Panc1 (cell line): Measurements from ENCODE around the gene ADAMTS16. TPM values are rescaled to one million over a fixed set of nuclear protein-coding genes. Genes with fewer than 3 reads are reported as not detected.

Source experiments
- ATAC-seq: fragments of 200-7000 bp; cut with Tn5 transposase; 2 replicates; pipeline ENCODE4 v1.9.1; 2020; ENCODE audit warnings: mild to moderate bottlenecking, moderate library complexity
- BruUV-seq: library from RNA; stranded (reverse); fragments of 400-500 nt; replicated peaks from 2 replicates; lab custom pipeline; 2021; lab: Mats Ljungman, UMichigan
- CTCF ChIA-PET: fragments of 300-600 bp; sonication (Branson Sonifier 250); formaldehyde crosslinking; loops from one replicate; lab custom pipeline; 2022; ENCODE audit warnings: antibody characterized with exemption; lab: Charles Lee
- POLR2A ChIA-PET: fragments of 300-600 bp; sonication (Branson Sonifier 250); formaldehyde crosslinking; loops from one replicate; lab custom pipeline; 2022; ENCODE audit warnings: antibody characterized with exemption; lab: Charles Lee
- DNase-seq: peaks from one replicate; pipeline ENCODE4 v3.0.0-alpha.2; 2010; ENCODE audit warnings: low read depth, low spot score
- H3K27ac ChIP-seq: 2 replicates; pipeline ENCODE4 v1.5.1; 2011; ENCODE audit warnings: mild to moderate bottlenecking, low read length, inconsistent platforms
- H3K27me3 ChIP-seq: fragments of 200-500 bp; sonication (Bioruptor generic); 2 replicates; pipeline ENCODE4 v1.6.0; 2014; ENCODE audit warnings: low read length, inconsistent platforms; ENCODE audit not compliant: control insufficient read depth, insufficient read depth
- H3K36me3 ChIP-seq: fragments of 200-500 bp; sonication (Bioruptor generic); 2 replicates; pipeline ENCODE4 v1.5.1; 2014; ENCODE audit warnings: inconsistent platforms, mild to moderate bottlenecking, low read length, moderate library complexity; ENCODE audit not compliant: control insufficient read depth, insufficient read depth
- H3K4me1 ChIP-seq: 2 replicates; pipeline ENCODE4 v1.5.1; 2011; ENCODE audit warnings: inconsistent platforms, mild to moderate bottlenecking, low read length, moderate library complexity; ENCODE audit not compliant: control insufficient read depth, insufficient read depth
- H3K4me3 ChIP-seq, 2 experiments: 2 replicates each; pipeline ENCODE4 v1.5.1; 2011 to 2012; ENCODE audit warnings: low read depth in 2 of 2, low read length in 2 of 2, mild to moderate bottlenecking in 2 of 2, inconsistent platforms in 1 of 2, moderate library complexity in 1 of 2
- H3K9me3 ChIP-seq: fragments of 200-500 bp; sonication (Bioruptor generic); 2 replicates; pipeline ENCODE4 v1.5.1; 2014; ENCODE audit warnings: low read depth, mild to moderate bottlenecking, inconsistent platforms, low read length, moderate library complexity; ENCODE audit not compliant: control insufficient read depth, insufficient read depth
- POLR2AphosphoS5 ChIP-seq: IDR thresholded peaks from 2 replicates; pipeline ENCODE4 v1.6.1; 2012; ENCODE audit warnings: mild to moderate bottlenecking, low read depth, low read length, moderate library complexity
- SIN3A ChIP-seq: IDR thresholded peaks from 2 replicates; pipeline ENCODE4 v1.6.1; 2012; ENCODE audit warnings: low read depth, mild to moderate bottlenecking, low read length, moderate library complexity, borderline replicate concordance; ENCODE audit not compliant: insufficient read depth
- TCF7L2 ChIP-seq: IDR thresholded peaks from 2 replicates; pipeline ENCODE4 v1.6.1; 2011; ENCODE audit warnings: mild to moderate bottlenecking, low read depth, low read length, inconsistent platforms
- in situ Hi-C: cut with HindIII; loops from 2 replicates; pipeline ENCODE4 v1.10.0; 2016; ENCODE audit warnings: low sequenced_read_pairs, low pct_unique_long_range_greater_than_20kb
- intact Hi-C: fragments of 100-400 bp; cut with micrococcal nuclease; formaldehyde crosslinking; loops from one replicate; pipeline ENCODE4 v1.10.0; 2022; ENCODE audit not compliant: unreplicated experiment
- total RNA-seq: library from RNA; stranded (reverse); gene quantifications from one replicate; pipeline ENCODE4 v1.2.1, GENCODE V29; 2021; ENCODE audit not compliant: unreplicated experiment
- TF ChIP-seq, protein P1 (sequence below), 2 experiments: IDR thresholded peaks; 2 replicates each; pipeline ENCODE4 v1.6.1; 2011 to 2012; ENCODE audit warnings: low read depth in 2 of 2, control low read depth in 1 of 2, low read length in 1 of 2, mild to moderate bottlenecking in 1 of 2, moderate library complexity in 1 of 2; ENCODE audit not compliant: insufficient read depth in 1 of 2
- TF ChIP-seq, protein P2 (sequence below): fragments of 450-650 bp; IDR thresholded peaks from 2 replicates; pipeline ENCODE4 v1.5.1; 2017; ENCODE audit warnings: mild to moderate bottlenecking

ADAMTS16 gene
- total RNA-seq, 1 experiment from 2014 or later = 0.54 TPM

GRCh38 chr5:5301176-5301575 lies 161.0 kb downstream of the ADAMTS16 start:
- Histone ChIP-seq H3K27me3 (no peaks in the 10 kb centered on the region), H3K4me3 (no peak overlapping the region), H3K27ac (no peak overlapping the region), H3K4me1 (no peaks in the 10 kb centered on the region), H3K36me3 (no peaks in the 10 kb centered on the region), H3K9me3 (no peaks in the 10 kb centered on the region)
- intact Hi-C loops (no loop called here), in situ Hi-C loops (no loop called here)
- no peak for ATAC-seq
- BruUV-seq = no TSS peak
- no peak for DNase-seq
- POLR2A ChIA-PET = no interaction called here
- TF ChIP-seq, protein P1, sequence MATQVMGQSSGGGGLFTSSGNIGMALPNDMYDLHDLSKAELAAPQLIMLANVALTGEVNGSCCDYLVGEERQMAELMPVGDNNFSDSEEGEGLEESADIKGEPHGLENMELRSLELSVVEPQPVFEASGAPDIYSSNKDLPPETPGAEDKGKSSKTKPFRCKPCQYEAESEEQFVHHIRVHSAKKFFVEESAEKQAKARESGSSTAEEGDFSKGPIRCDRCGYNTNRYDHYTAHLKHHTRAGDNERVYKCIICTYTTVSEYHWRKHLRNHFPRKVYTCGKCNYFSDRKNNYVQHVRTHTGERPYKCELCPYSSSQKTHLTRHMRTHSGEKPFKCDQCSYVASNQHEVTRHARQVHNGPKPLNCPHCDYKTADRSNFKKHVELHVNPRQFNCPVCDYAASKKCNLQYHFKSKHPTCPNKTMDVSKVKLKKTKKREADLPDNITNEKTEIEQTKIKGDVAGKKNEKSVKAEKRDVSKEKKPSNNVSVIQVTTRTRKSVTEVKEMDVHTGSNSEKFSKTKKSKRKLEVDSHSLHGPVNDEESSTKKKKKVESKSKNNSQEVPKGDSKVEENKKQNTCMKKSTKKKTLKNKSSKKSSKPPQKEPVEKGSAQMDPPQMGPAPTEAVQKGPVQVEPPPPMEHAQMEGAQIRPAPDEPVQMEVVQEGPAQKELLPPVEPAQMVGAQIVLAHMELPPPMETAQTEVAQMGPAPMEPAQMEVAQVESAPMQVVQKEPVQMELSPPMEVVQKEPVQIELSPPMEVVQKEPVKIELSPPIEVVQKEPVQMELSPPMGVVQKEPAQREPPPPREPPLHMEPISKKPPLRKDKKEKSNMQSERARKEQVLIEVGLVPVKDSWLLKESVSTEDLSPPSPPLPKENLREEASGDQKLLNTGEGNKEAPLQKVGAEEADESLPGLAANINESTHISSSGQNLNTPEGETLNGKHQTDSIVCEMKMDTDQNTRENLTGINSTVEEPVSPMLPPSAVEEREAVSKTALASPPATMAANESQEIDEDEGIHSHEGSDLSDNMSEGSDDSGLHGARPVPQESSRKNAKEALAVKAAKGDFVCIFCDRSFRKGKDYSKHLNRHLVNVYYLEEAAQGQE (IDR thresholded peaks at IDR 0.05; ENCODE audit: insufficient read depth in 1 of 2, low read depth in 2 of 2, low read length in 1 of 2) = no peak
- TF ChIP-seq, protein P2, sequence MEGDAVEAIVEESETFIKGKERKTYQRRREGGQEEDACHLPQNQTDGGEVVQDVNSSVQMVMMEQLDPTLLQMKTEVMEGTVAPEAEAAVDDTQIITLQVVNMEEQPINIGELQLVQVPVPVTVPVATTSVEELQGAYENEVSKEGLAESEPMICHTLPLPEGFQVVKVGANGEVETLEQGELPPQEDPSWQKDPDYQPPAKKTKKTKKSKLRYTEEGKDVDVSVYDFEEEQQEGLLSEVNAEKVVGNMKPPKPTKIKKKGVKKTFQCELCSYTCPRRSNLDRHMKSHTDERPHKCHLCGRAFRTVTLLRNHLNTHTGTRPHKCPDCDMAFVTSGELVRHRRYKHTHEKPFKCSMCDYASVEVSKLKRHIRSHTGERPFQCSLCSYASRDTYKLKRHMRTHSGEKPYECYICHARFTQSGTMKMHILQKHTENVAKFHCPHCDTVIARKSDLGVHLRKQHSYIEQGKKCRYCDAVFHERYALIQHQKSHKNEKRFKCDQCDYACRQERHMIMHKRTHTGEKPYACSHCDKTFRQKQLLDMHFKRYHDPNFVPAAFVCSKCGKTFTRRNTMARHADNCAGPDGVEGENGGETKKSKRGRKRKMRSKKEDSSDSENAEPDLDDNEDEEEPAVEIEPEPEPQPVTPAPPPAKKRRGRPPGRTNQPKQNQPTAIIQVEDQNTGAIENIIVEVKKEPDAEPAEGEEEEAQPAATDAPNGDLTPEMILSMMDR = no peak
- TF ChIP-seq SIN3A (no peak), POLR2AphosphoS5 (no peak), TCF7L2 (no peak)
- CTCF ChIA-PET = no interaction called here

DNA sequence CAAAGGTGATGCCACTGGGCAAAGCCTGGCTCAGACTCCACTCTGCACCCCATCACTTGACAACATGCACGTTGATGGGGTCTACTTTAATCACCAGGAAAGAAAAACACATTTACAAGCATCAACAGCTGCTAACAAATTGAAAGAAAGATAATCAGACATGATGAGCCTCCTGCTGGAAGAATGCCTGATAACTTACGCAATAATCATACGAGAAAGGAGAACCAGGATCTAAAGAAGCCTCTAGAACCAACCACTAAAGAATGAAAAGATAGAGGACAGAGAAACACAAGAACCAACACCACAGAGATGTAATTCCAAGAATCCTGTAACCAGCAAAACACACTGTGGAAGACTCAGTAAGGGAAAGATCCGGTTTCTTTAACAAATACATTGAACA lies 162.1 kb downstream of the ADAMTS16 start:
- TF ChIP-seq POLR2AphosphoS5 (no peak), TCF7L2 (no peak), SIN3A (no peak)
- TF ChIP-seq, protein P1 (IDR thresholded peaks at IDR 0.05; ENCODE audit: insufficient read depth in 1 of 2, low read depth in 2 of 2, low read length in 1 of 2) = no peak
- TF ChIP-seq, protein P2 = no peak
- ChIA-PET POLR2A (no interaction called here), CTCF (no interaction called here)
- ATAC-seq = no peak
- H3K9me3 ChIP-seq = no peaks in the 10 kb centered on the region
- no peak for DNase-seq
- no peak overlapping the region for H3K4me3 ChIP-seq
- no peaks in the 10 kb centered on the region for H3K4me1 ChIP-seq
- intact Hi-C loops (no loop called here), in situ Hi-C loops (no loop called here)
- no peaks in the 10 kb centered on the region for H3K27me3 ChIP-seq
- BruUV-seq = no TSS peak
- H3K36me3 ChIP-seq = no peaks in the 10 kb centered on the region
- no peak overlapping the region for H3K27ac ChIP-seq
